NCI-H82 treated with DMSO at 0.1 percent for 48 hours (cell line): Measurements from ENCODE around the gene RERGL.
"Not testable (repeated sequence)": the region's sequence is repeated elsewhere in the genome, so short reads cannot be mapped to it uniquely, and the experiment has no call there.

Experiments used
- DNase-seq: peaks from one replicate; lab custom pipeline; 2025; ENCODE audit not compliant: unreplicated experiment; lab: John Stamatoyannopoulos, UW

Gene RERGL, protein sequence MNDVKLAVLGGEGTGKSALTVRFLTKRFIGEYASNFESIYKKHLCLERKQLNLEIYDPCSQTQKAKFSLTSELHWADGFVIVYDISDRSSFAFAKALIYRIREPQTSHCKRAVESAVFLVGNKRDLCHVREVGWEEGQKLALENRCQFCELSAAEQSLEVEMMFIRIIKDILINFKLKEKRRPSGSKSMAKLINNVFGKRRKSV

DNA sequence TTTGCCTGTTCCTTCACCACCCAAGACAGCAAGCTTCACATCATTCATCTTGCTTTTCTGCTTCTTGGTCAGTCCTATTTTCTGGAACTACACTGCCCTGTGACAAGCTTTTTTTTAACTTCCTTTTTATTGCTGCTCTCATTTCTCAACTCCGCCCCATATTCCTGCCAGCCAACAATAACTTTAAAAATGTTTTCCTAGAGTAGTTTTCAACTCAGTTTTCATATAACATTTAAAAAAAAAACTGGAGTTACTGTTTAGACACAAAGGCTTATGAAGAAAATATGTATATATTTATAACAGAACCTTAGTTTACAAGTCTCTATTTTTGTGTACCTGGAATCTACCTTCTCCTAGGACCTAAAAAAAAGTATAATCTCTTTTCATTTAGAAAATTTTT, at the start of gene RERGL:
RERGL (minus strand) TSS at position 101 of the 400 bp plus-strand sequence; CDS start at position 48, 53 bp downstream.
- no peak for DNase-seq

DNA sequence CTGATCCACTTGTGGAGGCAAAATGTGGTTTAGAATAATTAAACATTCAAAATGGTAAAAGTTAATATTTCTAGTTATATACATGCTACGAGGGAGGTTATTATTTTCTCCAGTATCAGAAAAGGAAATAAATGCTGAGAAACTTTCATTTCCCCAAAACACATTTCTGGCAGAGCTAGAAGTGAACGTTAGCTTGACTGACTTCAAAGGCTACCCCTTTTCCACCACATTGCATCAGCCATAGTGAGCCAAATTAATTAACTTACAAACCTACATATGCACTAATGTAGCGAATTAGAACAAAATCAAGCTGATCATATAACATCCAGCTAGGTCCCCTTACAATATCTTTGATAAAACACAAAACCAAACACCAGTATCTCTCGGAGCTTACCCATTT, 49.3 kb upstream of the RERGL start:
- DNase-seq, result no peak

DNA sequence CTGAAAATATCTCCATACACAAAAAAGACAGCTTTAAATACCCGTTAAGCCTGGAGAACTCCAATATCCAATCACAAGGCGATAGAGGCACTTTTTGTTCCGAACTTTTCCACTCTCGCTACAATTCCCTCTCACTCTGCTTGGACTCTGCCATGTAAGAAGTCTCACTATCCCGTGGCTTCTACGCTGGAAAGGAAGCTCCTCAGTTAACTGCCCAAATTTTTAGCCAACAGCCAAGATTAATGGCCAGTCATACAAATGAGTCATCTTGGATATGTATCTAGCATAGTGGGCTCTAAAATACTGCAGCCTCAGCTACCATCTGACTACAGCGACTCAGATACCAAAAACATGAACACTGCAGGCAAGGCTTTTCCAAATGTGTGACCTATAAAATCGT, 45.5 kb upstream of the RERGL start:
- no peak for DNase-seq

DNA sequence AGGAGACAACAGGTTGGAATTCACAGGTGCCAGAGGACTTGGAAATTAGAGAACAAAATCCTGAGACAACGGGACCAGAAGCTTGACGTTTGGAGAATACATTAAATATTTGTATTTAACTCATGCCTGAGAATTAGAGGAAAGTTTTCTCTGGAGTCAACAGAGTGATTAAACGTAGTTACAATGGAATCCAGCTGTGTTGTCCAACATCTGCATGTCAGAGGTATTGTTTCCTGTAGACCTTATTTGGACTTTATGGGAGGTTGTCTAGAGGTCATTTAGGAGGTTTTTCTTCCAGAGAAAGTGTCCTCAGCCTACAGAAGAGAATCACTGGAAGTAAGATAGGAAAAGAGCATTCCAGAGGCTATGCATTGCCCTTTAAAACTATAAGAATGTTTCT, 45.1 kb upstream of the RERGL start:
- DNase-seq, result no peak

DNA sequence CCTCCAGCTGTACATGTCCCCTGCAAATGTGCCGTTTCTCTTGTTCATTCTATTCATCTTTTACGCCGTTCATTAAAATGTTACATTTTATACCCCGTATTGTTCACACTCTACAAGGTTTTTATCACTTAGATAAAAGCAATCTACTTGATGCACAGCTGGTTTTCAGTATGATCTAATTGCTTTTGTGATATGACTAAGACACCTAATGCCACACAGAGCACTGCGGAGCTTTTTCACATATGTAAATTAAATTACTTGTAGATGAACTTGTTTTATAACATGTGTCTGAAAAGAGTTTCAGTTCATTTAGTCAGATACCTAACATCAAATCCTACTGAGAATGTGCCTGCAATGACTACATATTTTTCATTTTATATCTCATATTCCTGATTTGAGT, 40.9 kb upstream of the RERGL start:
- no peak for DNase-seq

DNA sequence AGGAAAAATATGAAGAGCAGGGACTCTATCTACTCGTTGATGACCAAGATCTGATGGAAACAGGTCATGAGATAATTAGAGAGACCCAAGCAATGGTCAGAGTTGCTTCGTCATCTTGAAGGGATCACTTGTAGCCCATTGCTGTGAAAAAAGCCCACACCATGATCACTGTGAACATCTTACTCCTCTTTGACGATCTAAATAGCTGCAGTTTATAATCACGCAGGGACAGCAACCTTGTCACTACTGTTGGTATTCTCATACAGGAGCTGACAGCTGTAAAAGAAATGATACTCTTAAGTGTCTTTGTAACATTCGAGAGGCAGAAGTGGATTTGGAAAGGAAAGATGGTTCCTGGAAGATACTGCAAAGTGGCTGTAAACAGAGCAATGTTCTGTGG, 33.7 kb upstream of the RERGL start:
- no peak for DNase-seq

DNA sequence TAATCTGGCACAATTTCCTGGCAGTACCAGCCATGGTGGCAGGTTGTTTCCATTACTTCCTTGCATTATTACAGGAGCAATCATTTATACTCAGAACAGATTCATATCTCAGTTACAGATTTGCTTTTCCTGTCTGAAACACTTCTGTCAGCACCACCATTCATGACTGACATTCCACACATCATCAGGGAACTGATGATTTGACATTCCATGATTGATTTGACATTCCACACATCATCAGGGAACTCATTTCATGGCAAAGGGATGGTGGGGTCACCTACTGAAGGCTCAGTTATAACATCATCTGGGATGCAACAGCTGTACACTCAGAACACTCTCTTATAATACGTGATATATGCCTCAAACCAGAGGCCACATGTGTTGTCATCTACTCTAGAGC, 30.9 kb upstream of the RERGL start:
- no peak for DNase-seq

DNA sequence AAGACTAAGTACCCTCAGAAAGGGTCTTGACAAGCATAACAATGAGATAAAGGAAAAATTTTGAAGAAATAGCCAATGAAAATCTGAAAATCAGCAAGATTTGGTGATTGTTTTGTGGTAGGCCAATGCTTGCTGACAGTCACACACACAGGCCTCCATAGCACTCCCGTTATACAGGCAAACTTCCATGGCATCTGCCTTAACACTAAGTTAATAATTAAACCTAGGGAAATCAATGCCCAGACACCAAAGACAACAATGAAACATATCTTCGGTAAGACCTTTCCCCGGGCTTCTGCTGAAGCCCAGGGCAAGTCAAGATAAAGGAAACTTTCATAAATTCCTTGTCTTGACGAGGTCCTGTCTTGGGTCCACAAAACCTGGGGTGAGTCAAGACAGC, 18.6 kb upstream of the RERGL start:
- DNase-seq, result no peak

DNA sequence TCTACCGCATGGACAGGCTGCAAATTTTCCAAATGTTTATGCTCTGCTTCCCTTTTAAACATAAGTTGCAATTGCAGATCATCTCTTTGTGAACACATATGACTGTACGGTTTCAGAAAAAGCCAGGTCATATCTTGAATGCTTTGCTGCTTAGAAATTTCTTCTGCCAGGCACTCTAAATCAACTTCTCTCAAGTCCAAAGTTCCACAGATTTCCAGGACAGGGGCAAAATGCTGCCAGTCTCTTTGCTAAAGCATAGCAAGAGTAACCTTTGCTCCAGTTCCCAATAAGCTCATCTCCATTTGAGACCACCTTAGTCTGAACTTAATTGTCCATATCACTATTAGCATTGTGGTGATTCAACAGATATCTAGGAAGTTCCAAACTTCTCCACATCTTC, 13.6 kb upstream of the RERGL start:
- no peak for DNase-seq

DNA sequence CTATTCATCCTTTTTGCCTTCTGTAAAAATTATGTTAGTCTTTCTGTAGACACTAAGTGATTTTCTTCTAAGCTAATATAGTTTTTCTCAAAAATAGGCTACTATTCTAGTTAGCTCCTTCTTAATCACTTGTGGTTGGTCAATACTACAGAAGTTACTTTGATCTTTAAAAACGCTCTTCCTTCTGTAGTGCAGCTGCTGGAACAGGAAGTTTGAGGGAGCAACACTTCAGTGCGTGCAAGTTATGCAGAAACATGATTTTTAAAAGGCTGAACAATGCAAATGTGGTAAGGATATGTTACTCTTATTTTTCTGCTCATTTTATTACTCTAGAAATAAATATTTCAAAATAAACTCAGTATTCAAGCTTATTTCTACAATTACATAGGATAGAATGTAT, 11.1 kb upstream of the RERGL start:
- DNase-seq, result no peak

DNA sequence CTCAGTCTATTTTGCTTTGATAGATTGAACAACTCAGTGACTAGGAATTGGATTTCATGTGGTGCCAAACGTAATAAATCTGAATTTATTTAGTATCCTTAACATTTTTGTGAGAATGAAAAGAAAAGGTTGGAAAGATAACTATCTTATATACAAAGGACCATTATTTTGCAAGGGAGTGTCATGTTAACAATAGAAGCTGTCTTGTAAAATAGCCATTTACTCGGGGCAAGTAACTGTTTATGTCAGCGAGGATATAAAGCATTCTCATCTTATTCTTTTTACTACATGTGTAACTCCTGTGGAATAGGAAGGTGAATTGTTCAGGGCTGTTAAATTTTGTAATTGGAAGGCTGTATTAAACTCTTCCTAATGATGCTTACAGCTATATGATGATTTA, 5.9 kb downstream of the RERGL start:
- no peak for DNase-seq

DNA sequence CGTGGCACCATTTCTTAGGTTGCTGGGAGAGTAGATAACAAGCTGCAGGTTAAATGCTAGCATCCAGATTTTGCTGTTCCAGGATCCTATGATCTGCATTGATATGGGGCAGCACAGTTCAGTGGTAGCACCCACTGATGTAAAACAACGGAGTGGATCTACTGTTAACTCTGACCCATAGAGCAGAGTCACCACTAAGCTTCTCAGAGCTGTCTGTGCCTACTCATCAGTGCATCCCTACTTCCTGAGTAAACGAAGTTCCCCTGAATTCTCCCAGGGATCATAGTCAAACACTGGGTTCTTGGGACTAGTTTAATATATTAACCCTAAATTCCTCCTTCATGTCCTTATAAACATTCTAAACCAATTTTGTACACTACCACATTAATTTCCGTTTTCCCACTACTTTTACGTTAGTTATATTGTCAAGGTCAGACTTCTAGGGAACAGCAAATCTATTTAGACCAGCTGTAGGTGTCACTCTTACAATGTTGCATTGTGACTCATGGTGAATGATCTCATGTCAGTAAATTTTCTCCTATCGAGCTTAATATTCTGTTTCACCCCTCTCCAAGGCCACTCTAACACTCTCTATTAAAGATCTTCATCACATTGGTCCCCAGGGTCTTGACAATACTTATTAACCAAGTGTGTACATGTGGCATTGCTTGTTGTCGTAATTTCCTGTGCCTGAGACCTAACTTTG, 10.3 kb downstream of the RERGL start:
- no peak for DNase-seq

DNA sequence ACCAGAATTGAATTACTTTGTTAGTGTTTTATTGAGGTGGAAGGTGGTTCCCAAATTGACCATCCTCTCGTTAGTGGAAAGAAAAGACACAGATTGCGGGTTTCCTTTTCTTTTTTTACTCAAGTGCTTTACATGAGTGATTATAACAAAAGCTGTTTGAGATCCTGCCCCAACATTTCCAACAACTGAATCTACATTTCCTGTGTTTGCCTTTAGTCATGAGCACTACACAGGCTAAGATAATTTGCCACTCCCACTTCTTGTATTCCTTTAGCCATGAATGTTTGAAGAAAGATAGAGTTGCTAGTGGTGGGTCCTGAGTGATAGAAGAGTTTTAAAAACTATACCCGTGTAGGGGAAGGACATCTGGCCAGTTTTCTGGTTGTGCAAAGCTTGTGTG, 16.0 kb downstream of the RERGL start:
- no peak for DNase-seq

DNA sequence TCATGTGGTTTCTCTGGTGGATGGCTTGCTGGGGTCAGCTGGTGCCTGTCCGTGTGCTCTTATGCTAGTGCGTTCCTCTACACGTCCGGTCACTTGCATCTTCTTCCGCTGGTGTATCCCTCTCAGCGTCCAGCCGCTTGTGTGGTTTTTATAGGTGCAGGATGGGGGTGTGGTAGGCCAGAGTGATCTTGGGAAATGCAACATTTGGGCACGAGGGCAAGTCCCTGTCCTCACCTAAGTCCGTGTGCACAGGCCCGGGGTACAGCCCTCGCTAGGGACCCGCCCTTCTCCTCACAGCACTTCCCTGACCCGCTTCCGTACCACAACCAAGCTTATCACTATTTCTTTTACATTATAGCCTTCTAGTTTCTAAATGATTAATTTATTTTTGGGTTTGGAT, 17.3 kb downstream of the RERGL start:
- DNase-seq, result no peak

DNA sequence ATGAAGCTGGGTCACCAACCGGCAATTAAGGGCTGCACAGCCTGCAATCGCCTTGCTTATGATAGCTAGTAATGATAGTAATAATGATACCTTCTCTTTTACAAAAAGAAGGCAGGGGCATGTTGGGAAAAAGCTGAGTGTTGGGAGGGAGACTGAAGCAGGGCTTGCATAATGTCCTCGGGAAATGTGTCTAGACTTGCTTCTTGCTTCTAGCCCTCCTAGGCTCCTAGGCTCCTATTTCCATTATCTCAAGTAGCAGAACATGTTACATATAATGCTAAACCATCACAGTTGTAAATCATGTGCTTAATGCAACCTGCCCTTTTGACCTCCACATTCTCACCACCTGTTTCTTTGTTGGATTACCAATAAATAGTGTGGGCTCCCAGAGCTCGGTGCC, 18.7 kb downstream of the RERGL start:
- DNase-seq, result no peak

DNA sequence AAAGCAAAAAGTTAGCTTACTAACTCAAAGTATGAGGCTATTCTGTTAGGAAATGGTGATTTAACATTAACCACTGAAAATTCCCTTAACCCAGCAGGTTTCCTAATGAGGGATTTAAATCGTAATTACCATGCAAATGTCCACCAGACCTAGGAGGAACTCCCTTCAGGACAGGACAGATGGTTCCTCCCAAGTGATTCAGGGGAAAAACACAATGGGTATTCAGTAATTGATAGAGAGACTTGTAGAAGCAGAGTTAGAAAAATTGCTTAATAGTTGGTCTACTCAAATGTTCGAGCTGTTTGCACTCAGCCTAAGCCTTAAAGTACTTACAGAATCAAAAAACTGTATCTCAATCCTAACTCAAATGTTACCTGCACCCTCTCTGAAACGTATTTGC, 21.6 kb downstream of the RERGL start:
- no peak for DNase-seq

DNA sequence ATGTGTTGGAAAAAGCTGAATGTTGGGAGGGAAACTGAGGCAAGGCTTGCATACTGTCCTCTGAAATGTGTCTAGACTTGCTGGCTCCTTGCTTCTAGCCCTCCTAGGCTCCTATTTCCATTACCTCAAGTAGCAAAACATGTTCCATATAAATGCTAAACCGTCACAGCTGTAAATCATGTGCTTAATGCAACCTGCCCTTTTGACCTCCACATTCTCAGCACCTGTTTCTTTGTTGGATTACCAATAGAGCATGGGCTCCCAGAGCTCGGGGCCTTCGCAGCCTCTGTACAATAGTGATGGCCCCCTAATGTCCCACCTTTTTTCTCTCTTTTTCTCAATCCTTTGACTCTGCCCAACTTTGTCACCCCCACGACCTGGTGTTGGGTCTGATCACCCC, 23.3 kb downstream of the RERGL start:
- DNase-seq, result peak; percentile 28

DNA sequence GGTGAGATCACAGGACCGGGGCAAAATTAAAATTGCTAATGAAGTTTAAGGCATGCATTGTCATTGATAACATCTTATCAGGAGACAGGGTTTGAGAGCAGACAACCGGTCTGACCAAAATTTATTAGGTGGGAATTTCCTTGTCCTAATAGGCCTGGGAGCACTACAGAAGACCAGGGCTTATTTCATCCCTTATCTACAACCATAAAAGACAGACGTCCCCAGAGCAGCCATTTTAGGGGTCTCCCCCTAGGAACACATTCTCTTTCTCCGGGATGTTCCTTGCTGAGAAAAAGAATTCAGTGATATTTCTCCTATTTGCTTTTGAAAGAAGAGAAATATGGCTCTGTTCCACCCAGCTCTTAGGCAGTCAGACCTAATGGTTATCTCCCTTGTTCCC, 27.1 kb downstream of the RERGL start:
- not testable (repeated sequence) for DNase-seq

DNA sequence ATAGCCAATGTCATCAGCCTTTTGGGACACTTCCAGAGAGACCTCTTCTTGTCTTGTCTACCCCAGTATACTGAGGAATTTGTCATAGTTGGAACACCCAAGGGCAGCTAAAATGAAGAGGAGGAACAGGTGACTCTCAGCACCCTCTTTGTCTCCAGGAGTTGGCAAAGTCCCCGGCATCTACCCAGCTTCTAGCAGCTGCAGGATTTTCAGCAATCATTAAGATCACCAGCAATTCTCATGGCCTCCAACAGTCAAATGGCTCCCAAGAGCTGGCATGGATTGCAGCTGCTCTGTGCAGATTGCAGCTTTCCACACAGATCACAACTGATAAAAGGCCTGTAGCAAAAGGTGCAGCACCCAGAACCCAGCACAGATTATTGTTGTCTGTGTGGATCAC, 32.9 kb downstream of the RERGL start:
- no peak for DNase-seq

DNA sequence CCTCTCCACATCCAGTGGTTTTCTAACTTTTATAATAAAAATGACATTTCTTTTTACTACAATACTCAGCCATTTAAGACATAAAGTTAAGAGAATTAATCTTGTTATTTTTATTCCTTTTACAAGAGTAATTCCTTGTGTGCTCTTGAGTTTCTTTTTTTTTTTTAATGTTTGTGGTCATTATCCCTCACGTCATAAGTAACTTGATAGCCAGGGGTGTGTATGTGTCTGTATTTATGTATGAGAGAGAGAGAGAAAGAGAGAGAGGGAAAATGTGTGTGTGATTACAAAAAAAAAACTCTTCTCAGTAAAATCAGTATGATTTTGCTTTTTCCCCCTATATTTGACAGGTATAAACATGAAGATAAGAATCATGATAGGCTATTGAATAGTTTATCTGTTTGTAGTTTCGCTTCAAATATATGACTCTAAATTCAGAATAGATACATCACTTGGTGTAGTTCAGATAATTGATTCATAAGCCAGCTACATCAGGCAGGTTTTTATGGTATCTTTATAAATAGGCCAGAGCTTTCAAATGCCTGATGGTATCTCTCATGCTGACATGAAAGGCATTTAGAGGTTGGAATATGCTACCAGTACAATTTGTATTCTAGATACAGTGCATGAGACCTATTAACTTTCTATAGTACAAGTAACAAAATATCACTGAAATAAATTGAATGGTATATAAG, 34.9 kb downstream of the RERGL start:
- DNase-seq, result no peak

DNA sequence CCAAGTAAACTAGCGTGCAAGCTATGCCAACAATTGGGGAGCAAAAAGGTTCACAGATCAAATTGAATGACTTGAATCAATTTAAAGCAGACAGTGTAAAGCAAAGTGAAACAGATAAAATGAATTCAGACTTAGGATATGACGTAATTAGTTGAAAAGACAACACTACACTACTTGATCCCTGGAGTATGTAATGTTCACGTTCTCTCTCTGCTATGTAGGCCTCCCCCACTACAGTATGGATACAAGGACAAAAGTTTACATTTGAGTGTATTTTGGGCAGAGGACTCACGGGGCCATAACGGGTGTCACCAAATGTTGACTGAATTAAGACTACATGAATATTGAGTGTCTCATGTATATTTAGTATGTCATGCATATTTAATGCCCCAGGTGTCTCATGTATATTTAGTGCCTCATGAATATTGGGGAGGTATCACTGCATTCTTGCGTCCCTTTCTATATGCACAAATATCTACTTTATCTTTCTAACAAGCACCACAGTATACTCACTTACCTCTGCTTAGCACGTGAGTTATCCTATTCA, 44.5 kb downstream of the RERGL start:
- DNase-seq, result no peak

DNA sequence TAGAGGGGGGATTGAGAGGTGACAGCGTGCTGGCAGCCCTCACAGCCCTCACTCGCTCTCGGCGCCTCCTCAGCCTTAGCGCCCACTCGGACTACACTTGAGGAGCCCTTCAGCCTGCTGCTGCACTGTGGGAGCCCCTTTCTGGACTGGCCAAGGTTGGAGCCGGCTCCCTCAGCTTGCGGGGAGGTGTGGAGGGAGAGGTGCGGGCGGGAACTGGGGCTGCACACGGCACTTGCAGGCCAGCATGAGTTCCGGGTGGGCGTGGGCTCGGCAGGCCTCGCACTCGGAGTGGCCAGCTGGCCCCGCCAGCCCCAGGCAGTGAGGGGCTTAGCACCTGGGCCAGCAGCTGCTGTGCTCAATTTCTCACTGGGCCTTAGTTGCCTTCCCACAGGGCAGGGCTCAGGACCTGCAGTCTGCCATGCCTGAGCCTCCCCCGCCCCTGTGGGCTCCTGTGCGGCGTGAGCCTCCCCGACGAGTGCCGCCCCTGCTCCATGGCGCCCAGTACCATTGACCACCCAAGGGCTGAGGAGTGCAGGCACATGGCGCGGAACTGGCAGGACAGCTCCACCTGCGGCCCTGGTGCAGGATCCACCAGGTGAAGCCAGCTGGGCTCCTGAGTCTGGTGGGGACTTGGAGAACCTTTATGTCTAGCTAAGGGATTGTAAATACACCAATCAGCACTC, 49.8 kb downstream of the RERGL start:
- not testable (repeated sequence) for DNase-seq
